ENCODE measurements around the gene NEB. TPM values are rescaled to one million over a fixed set of nuclear protein-coding genes. Genes with fewer than 3 reads are reported as not detected.

Gene NEB
- total RNA-seq, 1 donor from 2014 or later, result 0.83 TPM

DNA sequence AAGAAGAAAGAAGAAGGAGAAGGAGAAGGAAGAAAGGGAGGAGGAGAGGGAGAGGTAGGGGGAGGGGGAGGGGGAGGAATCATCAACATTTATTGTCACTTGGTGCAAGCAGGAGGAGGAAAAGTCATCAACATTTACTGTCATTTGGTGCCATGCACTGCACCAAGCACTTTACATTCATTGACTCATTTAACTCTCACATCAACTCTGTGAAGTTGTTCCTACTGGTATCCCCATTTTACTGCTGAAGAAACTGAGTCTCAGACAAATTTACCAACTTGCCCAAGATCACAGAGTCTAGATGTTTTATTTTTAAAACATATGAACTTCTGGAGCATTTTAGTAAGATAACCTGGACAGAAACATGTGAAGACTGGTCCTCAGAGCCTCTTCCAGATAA is 46.7 kb upstream of the NEB start:
- H3K36me3 ChIP-seq, result peaks cover 27% of the 10 kb centered on the region
- TF ChIP-seq CTCF (IDR thresholded peaks at IDR 0.05), result no peak
- ATAC-seq, result no peak
- intact Hi-C loops (cut with DNase I), result no loop called here
- H3K27me3 ChIP-seq (ENCODE audit: low read depth), result no peaks in the 10 kb centered on the region
- no peaks in the 10 kb centered on the region for H3K9me3 ChIP-seq
- no peak for DNase-seq
- no peaks in the 10 kb centered on the region for H3K4me1 ChIP-seq
- no peak overlapping the region for H3K27ac ChIP-seq
- no peak overlapping the region for H3K4me3 ChIP-seq

DNA sequence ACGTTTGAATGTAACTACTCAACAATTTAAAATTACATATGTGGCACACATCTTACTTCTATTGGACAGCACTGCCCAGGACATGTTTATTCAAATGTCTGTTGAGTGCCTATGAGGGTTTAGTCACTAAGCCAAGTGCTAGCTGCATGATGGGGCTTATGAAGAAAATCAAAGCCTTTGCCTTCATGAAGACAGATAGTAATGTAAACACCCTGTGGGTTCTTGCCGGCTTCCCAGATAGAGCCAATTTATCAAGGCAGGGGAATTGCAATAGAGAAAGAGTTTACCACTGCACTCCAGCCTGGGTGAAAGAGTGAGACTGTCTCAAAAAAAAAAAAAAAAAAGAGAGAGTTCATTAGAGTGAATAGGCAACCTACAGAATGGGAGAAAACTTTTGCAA is 43.7 kb upstream of the NEB start:
- intact Hi-C loops (cut with DNase I), result no loop called here
- TF ChIP-seq CTCF (IDR thresholded peaks at IDR 0.05), result no peak
- Histone ChIP-seq H3K27ac (no peak overlapping the region), H3K9me3 (no peaks in the 10 kb centered on the region), H3K4me1 (no peaks in the 10 kb centered on the region), H3K36me3 (peaks cover 7% of the 10 kb centered on the region), H3K27me3 (ENCODE audit: low read depth) (no peaks in the 10 kb centered on the region), H3K4me3 (no peak overlapping the region)
- ATAC-seq (no peak), DNase-seq (no peak)

DNA sequence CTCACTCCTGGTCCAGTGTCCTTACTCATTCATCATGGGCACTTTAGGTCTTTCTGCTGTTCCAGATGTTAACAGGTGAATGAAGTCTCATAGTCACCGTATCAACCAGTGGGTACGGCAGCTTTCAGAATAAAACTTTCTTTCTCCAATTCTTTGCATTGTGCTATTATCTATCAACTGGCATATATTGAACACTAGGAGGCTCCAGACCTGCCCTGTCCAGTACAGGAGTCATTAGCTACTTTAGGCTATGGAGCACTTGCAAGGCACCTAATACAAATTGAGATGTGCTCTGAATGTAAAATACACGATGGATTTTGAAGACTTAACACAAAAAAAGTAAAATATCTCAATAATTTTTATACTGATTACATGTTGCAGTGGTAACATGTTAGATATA is 43.2 kb upstream of the NEB start:
- Histone ChIP-seq H3K9me3 (no peaks in the 10 kb centered on the region), H3K27me3 (ENCODE audit: low read depth) (no peaks in the 10 kb centered on the region), H3K4me3 (no peak overlapping the region), H3K36me3 (peaks cover 7% of the 10 kb centered on the region), H3K4me1 (no peaks in the 10 kb centered on the region), H3K27ac (no peak overlapping the region)
- no peak for TF ChIP-seq CTCF (IDR thresholded peaks at IDR 0.05)
- no peak for ATAC-seq
- DNase-seq, result no peak
- intact Hi-C loops (cut with DNase I), result no loop called here

DNA sequence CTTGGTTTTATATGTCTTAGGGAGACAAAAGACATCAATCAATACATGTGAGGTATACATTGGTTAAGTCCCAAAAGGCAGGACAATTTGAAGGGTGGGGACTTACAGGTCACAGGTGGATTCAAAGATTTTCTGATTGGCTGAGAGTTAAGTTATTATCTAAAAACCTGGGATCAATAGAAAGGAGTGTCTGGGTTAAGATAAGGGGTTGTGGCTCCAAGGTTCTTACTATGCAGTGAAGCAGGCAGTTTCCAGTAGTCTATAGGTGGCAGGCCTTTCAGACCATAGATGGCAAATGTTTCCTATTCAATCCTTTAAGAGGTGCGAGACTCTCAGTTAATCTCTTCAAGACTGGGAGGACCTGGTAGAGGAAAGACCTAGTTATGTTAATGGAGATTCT is 42.1 kb upstream of the NEB start:
- H3K4me3 ChIP-seq, result no peak overlapping the region
- H3K9me3 ChIP-seq, result no peaks in the 10 kb centered on the region
- no peaks in the 10 kb centered on the region for H3K4me1 ChIP-seq
- ATAC-seq, result no peak
- DNase-seq, result no peak
- no peaks in the 10 kb centered on the region for H3K27me3 ChIP-seq (ENCODE audit: low read depth)
- no peak for TF ChIP-seq CTCF (IDR thresholded peaks at IDR 0.05)
- H3K36me3 ChIP-seq, result peaks cover 7% of the 10 kb centered on the region
- H3K27ac ChIP-seq, result no peak overlapping the region
- intact Hi-C loops (cut with DNase I), result no loop called here

DNA sequence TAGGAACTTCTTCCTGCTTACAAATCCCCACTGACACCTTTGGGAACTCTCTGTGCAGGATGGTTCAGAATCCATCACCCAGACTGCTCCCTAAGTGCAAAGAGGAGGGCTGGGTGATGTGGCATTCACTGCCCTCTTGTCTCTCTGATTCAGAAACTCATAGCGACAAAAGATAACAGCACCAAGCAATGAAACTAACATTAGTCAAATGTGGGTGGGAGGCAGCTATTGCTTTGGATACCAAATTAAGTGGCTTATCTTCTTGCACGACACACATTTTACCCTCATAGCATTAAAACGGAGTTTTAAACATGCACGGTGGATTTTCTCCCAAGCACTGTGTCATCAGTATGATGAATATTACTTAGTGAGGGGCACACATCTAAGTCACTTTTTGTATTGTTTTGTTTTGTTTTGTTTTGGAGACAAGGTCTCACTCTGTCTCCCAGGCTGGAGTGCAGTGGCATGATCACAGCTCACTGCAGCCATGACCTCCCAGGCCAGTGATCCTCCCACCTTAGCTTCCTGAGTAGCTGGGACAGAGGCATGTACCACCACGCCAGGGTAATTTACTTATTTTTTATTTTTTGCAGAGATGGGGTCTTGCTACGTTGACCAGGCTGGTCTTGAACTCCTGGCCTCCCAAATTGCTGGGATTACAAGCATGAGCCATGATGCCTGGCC is 40.9 kb upstream of the NEB start:
- TF ChIP-seq CTCF (IDR thresholded peaks at IDR 0.05), result no peak
- ATAC-seq, result no peak
- no peaks in the 10 kb centered on the region for H3K9me3 ChIP-seq
- H3K4me3 ChIP-seq, result no peak overlapping the region
- intact Hi-C loops (cut with DNase I), result no loop called here
- peaks cover 7% of the 10 kb centered on the region for H3K36me3 ChIP-seq
- no peaks in the 10 kb centered on the region for H3K4me1 ChIP-seq
- DNase-seq, result no peak
- no peaks in the 10 kb centered on the region for H3K27me3 ChIP-seq (ENCODE audit: low read depth)
- no peak overlapping the region for H3K27ac ChIP-seq

All from lower lobe of right lung (tissue), 2 donors.